Erythroblast (primary cell): Measurements from ENCODE around the gene XPR1.

Experiments used
- GATA1 ChIP-seq: IDR thresholded peaks from 2 replicates; pipeline ENCODE4 v1.6.1; 2011; ENCODE audit warnings: low read depth, mild to moderate bottlenecking, control low read depth, low read length, moderate library complexity
- POLR2A ChIP-seq: IDR thresholded peaks from 2 replicates; pipeline ENCODE4 v1.6.1; 2011; ENCODE audit warnings: mild to moderate bottlenecking, low read length

GRCh38 chr1:180616439-180616838 lies 15.4 kb upstream of the XPR1 start:
- no peak for TF ChIP-seq POLR2A
- TF ChIP-seq GATA1: no peak
